CD4-positive, alpha-beta T cell (primary cell): ENCODE data around the gene FRMD6. TPM values are rescaled to one million over a fixed set of nuclear protein-coding genes. Genes with fewer than 3 reads are reported as not detected.

Experiments
- ATAC-seq: fragments of 200-7000 bp; cut with Tn5 transposase; one replicate; pipeline ENCODE4 v1.10.0; 2022; ENCODE audit warnings: mild to moderate bottlenecking; ENCODE audit not compliant: poor library complexity
- CTCF ChIA-PET: fragments of 350-600 bp; sonication (Branson Sonifier 250); formaldehyde crosslinking; loops from one replicate; lab custom pipeline; 2021; ENCODE audit warnings: antibody characterized with exemption, inconsistent platforms; lab: Charles Lee
- POLR2A ChIA-PET: fragments of 350-600 bp; sonication (Branson Sonifier 250); formaldehyde crosslinking; loops from one replicate; lab custom pipeline; 2021; ENCODE audit warnings: antibody characterized with exemption, inconsistent platforms; lab: Charles Lee
- DNase-seq, 14 experiments: peaks; one replicate each; pipeline ENCODE4 v3.0.0-alpha.2; 2013 to 2020; ENCODE audit warnings: mixed read lengths in 2 of 14
- H3K27ac ChIP-seq, 2 donors: one replicate each; pipeline versions ENCODE4 v1.5.1 to v1.7.0; 2013; ENCODE audit warnings: low read length in 2 of 2, low read depth in 1 of 2, mild to moderate bottlenecking in 1 of 2
- H3K27me3 ChIP-seq, 2 experiments: 1 replicate in 1 of 2; 2 replicates in 1 of 2; pipeline versions ENCODE4 v1.6.1 to v1.7.0; 2013; ENCODE audit warnings: low read length in 2 of 2, control low read depth in 1 of 2, mild to moderate bottlenecking in 1 of 2, moderate library complexity in 1 of 2; ENCODE audit not compliant: insufficient read depth in 2 of 2, control insufficient read depth in 1 of 2
- H3K36me3 ChIP-seq: one replicate; pipeline ENCODE4 v1.6.1; 2013; ENCODE audit warnings: low read length, control low read depth; ENCODE audit not compliant: insufficient read depth
- H3K4me1 ChIP-seq: one replicate; pipeline ENCODE4 v1.6.1; 2013; ENCODE audit warnings: low read length, control low read depth; ENCODE audit not compliant: insufficient read depth
- H3K4me3 ChIP-seq: one replicate; pipeline ENCODE4 v1.5.1; 2013; ENCODE audit warnings: mild to moderate bottlenecking, low read length, moderate library complexity
- H3K9me3 ChIP-seq, 2 experiments: 1 replicate in 1 of 2; 2 replicates in 1 of 2; pipeline versions ENCODE4 v1.6.1 to v1.7.0; 2013; ENCODE audit warnings: low read length in 2 of 2, mild to moderate bottlenecking in 2 of 2, control low read depth in 1 of 2, moderate library complexity in 1 of 2; ENCODE audit not compliant: control insufficient read depth in 1 of 2, insufficient read depth in 1 of 2
- H3K27ac Mint-ChIP-seq: one replicate; pipeline ENCODE4 v1.8.0; 2020; ENCODE audit warnings: mixed read lengths
- H3K27me3 Mint-ChIP-seq: one replicate; pipeline ENCODE4 v1.8.0; 2021; ENCODE audit warnings: mixed read lengths
- H3K36me3 Mint-ChIP-seq: one replicate; pipeline ENCODE4 v1.8.0; 2021; ENCODE audit warnings: low read depth, mixed read lengths
- H3K4me1 Mint-ChIP-seq: one replicate; pipeline ENCODE4 v1.8.0; 2021; ENCODE audit warnings: low read depth, mixed read lengths
- H3K4me3 Mint-ChIP-seq: one replicate; pipeline ENCODE4 v1.8.0; 2020; ENCODE audit warnings: mild to moderate bottlenecking, mixed read lengths
- H3K9me3 Mint-ChIP-seq: one replicate; pipeline ENCODE4 v1.8.0; 2020; ENCODE audit warnings: mixed read lengths
- CTCF ChIP-seq: fragments of 200-600 bp; IDR thresholded peaks from one replicate; pipeline ENCODE4 v1.8.0; 2022; ENCODE audit warnings: antibody characterized with exemption, mild to moderate bottlenecking
- intact Hi-C, 2 experiments: fragments of 100-400 bp; cut with DNase I in 1 of 2; cut with micrococcal nuclease in 1 of 2; formaldehyde crosslinking; loops; one replicate each; pipeline versions ENCODE4 v1.15.1 to v1.9.0; 2023 to 2025; cut with DNase I, micrococcal nuclease
- total RNA-seq, 174 experiments: library from RNA in 2 of 174; stranded (reverse) in 2 of 174; gene quantifications; one replicate each; pipeline ENCODE4 v1.2.3 and lab custom pipeline; 2021 to 2026

The FRMD6 gene
- total RNA-seq, 2 experiments from 2014 or later: 1.4 to 1.5 TPM

GRCh38 chr14:51724650-51725049 lies 72.9 kb downstream of the FRMD6 start:
- DNase-seq: no peak
- Mint-ChIP-seq H3K4me3 (no peak overlapping the region), H3K27ac (no peak overlapping the region), H3K4me1 (no peaks in the 10 kb centered on the region), H3K27me3 (no peaks in the 10 kb centered on the region), H3K9me3 (no peaks in the 10 kb centered on the region), H3K36me3 (no peaks in the 10 kb centered on the region)
- Histone ChIP-seq H3K27me3 (no peaks in the 10 kb centered on the region), H3K36me3 (no peaks in the 10 kb centered on the region), H3K9me3 (peaks cover 0 to 4% of the 10 kb centered on the region in 2 experiments), H3K4me1 (no peaks in the 10 kb centered on the region), H3K4me3 (no peak overlapping the region), H3K27ac (no peak overlapping the region)
- intact Hi-C loops: no loop called here
- no peak for TF ChIP-seq CTCF
- ChIA-PET CTCF (no interaction called here), POLR2A (no interaction called here)
- no peak for ATAC-seq

- H3K27ac Mint-ChIP-seq: no peak overlapping the region
These were observed 73.4 kb downstream of the FRMD6 start for GRCh38 chr14:51725061-51725460.

GRCh38 chr14:51726166-51726899 lies 74.6 kb downstream of the FRMD6 start:
- Mint-ChIP-seq H3K27ac (no peak overlapping the region), H3K9me3 (no peaks in the 10 kb centered on the region), H3K4me1 (no peaks in the 10 kb centered on the region), H3K36me3 (no peaks in the 10 kb centered on the region), H3K27me3 (no peaks in the 10 kb centered on the region), H3K4me3 (no peak overlapping the region)
- Histone ChIP-seq H3K27ac (no peak overlapping the region), H3K4me3 (no peak overlapping the region), H3K4me1 (no peaks in the 10 kb centered on the region), H3K9me3 (no peaks in the 10 kb centered on the region), H3K36me3 (no peaks in the 10 kb centered on the region), H3K27me3 (no peaks in the 10 kb centered on the region)
- ChIA-PET POLR2A (no interaction called here), CTCF (no interaction called here)
- no peak for ATAC-seq
- intact Hi-C loops: no loop called here
- no peak for DNase-seq
- no peak for TF ChIP-seq CTCF

More at GRCh38 chr14:51725061-51725460, 73.4 kb downstream of the FRMD6 start:
- POLR2A ChIA-PET: no interaction called here
- DNase-seq (no peak), ATAC-seq (no peak)
- H3K9me3 Mint-ChIP-seq: no peaks in the 10 kb centered on the region
- no peaks in the 10 kb centered on the region for H3K27me3 ChIP-seq
- CTCF ChIA-PET: no interaction called here
- H3K4me3 Mint-ChIP-seq: no peak overlapping the region
- H3K36me3 Mint-ChIP-seq: no peaks in the 10 kb centered on the region
- no peaks in the 10 kb centered on the region for H3K4me1 Mint-ChIP-seq
- H3K27ac ChIP-seq: no peak overlapping the region
- H3K27me3 Mint-ChIP-seq: no peaks in the 10 kb centered on the region
- no peaks in the 10 kb centered on the region for H3K4me1 ChIP-seq
- no peak overlapping the region for H3K4me3 ChIP-seq
- intact Hi-C loops: no loop called here
- no peaks in the 10 kb centered on the region for H3K36me3 ChIP-seq
- TF ChIP-seq CTCF: no peak
- H3K9me3 ChIP-seq: peaks cover 0 to 1% of the 10 kb centered on the region in 2 experiments
